GM23338 (cell line): ENCODE results near the gene SMOC1.

Experiments used
- CREB1 ChIP-seq: fragments of 250-450 bp; sonication (Bioruptor Pico); IDR thresholded peaks from 2 replicates; pipeline ENCODE4 v1.5.0; 2020; ENCODE audit warnings: low read depth, mild to moderate bottlenecking, moderate library complexity
- CTCF ChIP-seq, 2 experiments: fragments of 200-600 bp in 1 of 2; sonication (generic) in 1 of 2; conservative IDR thresholded peaks; 2 replicates each; pipeline versions ENCODE4 v1.5.1 to v1.6.1; 2016 to 2017; ENCODE audit warnings: antibody characterized with exemption in 2 of 2, low read depth in 2 of 2, mild to moderate bottlenecking in 2 of 2, moderate library complexity in 1 of 2
- ETS1 ChIP-seq: IDR thresholded peaks from 2 replicates; pipeline ENCODE4 v1.6.1; 2016; ENCODE audit warnings: antibody characterized with exemption
- EZH2 ChIP-seq: fragments of 200-600 bp; sonication (generic); IDR thresholded peaks from one replicate; pipeline ENCODE4 v1.8.0; 2017; ENCODE audit warnings: antibody characterized with exemption, mild to moderate bottlenecking, low read depth; ENCODE audit not compliant: unreplicated experiment
- EZH2phosphoT487 ChIP-seq: fragments of 200-600 bp; sonication (generic); IDR thresholded peaks from one replicate; pipeline ENCODE4 v1.8.1; 2018; ENCODE audit warnings: antibody characterized with exemption; ENCODE audit not compliant: unreplicated experiment
- JUNB ChIP-seq: IDR thresholded peaks from one replicate; pipeline ENCODE4 v1.6.1; 2016; ENCODE audit warnings: antibody characterized with exemption; ENCODE audit not compliant: unreplicated experiment
- POLR2AphosphoS5 ChIP-seq: IDR thresholded peaks from 2 replicates; pipeline ENCODE4 v1.6.1; 2016; ENCODE audit warnings: antibody characterized with exemption, low read depth
- STAT1 ChIP-seq: IDR thresholded peaks from one replicate; pipeline ENCODE4 v1.6.1; 2016; ENCODE audit warnings: antibody characterized with exemption; ENCODE audit not compliant: unreplicated experiment
- ZNF331 ChIP-seq: fragments of 250-450 bp; sonication (Bioruptor Pico); IDR thresholded peaks from 2 replicates; pipeline ENCODE4 v1.5.0; 2020; ENCODE audit warnings: low read depth, mild to moderate bottlenecking, moderate library complexity
- TF ChIP-seq, protein P1 (sequence below): IDR thresholded peaks from one replicate; pipeline ENCODE4 v1.6.1; 2018; ENCODE audit warnings: antibody characterized with exemption; ENCODE audit not compliant: unreplicated experiment

GRCh38 chr14:70034257-70034656, 155.0 kb downstream of the SMOC1 start:
- no peak for TF ChIP-seq CTCF (conservative IDR thresholded peaks at IDR 0.05; ENCODE audit: low read depth in 2 of 2)
- TF ChIP-seq, protein P1, sequence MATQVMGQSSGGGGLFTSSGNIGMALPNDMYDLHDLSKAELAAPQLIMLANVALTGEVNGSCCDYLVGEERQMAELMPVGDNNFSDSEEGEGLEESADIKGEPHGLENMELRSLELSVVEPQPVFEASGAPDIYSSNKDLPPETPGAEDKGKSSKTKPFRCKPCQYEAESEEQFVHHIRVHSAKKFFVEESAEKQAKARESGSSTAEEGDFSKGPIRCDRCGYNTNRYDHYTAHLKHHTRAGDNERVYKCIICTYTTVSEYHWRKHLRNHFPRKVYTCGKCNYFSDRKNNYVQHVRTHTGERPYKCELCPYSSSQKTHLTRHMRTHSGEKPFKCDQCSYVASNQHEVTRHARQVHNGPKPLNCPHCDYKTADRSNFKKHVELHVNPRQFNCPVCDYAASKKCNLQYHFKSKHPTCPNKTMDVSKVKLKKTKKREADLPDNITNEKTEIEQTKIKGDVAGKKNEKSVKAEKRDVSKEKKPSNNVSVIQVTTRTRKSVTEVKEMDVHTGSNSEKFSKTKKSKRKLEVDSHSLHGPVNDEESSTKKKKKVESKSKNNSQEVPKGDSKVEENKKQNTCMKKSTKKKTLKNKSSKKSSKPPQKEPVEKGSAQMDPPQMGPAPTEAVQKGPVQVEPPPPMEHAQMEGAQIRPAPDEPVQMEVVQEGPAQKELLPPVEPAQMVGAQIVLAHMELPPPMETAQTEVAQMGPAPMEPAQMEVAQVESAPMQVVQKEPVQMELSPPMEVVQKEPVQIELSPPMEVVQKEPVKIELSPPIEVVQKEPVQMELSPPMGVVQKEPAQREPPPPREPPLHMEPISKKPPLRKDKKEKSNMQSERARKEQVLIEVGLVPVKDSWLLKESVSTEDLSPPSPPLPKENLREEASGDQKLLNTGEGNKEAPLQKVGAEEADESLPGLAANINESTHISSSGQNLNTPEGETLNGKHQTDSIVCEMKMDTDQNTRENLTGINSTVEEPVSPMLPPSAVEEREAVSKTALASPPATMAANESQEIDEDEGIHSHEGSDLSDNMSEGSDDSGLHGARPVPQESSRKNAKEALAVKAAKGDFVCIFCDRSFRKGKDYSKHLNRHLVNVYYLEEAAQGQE: no peak
- no peak for TF ChIP-seq CREB1 (CRISPR knock-in tag)
- no peak for TF ChIP-seq ETS1
- TF ChIP-seq POLR2AphosphoS5: no peak
- TF ChIP-seq STAT1: no peak
- no peak for TF ChIP-seq EZH2phosphoT487
- TF ChIP-seq EZH2: no peak
- no peak for TF ChIP-seq ZNF331 (CRISPR knock-in tag)
- no peak for TF ChIP-seq JUNB
